NOMO-1 treated with DMSO at 0.1 percent for 48 hours (cell line): ENCODE data around the gene NAPB.
"Not testable (repeated sequence)": the region's sequence is repeated elsewhere in the genome, so short reads cannot be mapped to it uniquely, and the experiment has no call there.

Source experiments
- DNase-seq: peaks from one replicate; lab custom pipeline; 2025; ENCODE audit not compliant: unreplicated experiment; lab: John Stamatoyannopoulos, UW

NAPB gene

DNA sequence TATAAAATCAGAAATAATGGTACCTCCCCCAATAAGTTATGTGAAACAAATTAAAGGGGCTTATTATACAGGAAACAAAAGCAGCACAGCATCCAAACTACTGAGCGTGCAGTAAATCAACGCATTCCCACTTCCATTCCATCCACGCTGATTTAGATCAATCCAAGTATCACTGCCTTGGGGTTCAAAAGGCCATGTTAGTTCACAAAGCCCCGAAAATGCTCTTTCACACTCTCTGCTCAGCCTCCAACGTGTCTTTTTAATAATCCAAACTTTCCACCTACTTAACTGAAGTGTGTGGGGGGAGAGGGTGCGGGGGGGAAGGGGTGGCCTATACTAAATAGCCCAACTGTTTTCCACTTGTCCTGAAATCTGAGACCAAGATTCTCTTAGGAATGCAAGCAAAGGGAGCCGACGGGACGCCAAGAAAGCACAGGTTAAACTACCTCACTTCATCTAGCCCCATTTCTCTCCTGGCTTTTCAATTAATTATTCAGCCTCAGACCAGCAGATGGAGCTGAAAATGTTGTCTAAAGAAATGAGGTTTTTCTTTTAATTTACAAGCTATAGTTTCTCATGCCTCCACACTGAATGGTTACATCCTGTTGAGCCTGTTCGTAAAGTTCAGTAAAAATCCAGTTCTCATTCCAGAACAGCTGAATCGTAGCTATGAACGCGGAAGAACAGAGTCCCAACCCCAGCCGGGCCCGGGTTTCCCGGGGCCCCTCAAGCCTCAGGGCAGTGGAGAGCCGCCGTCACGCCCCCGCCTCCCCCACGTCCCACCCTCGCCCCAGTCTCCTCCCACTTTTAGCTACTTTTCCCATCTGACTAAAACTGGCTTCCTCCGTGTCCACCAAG is 71.7 kb downstream of the NAPB start:
- peak; percentile 86 for DNase-seq

DNA sequence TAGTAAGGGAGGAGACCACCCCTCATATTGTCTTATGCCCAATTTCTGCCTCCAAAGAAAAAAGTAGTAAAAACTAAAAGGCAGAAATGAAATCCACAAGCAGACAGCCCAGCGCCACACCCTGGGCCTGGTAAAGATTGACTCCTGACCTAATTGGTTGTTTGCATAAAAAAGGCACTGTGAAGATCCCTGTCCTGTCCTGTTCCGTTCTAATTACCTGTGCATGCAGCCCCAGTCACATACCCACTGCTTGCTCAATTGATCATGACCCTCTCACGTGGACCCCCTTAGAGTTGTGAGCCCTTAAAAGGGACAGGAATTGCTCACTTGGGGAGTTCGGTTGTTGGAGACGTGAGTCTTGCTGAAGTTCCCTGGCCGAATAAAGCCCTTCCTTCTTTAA is 72.8 kb downstream of the NAPB start:
- not testable (repeated sequence) for DNase-seq

DNA sequence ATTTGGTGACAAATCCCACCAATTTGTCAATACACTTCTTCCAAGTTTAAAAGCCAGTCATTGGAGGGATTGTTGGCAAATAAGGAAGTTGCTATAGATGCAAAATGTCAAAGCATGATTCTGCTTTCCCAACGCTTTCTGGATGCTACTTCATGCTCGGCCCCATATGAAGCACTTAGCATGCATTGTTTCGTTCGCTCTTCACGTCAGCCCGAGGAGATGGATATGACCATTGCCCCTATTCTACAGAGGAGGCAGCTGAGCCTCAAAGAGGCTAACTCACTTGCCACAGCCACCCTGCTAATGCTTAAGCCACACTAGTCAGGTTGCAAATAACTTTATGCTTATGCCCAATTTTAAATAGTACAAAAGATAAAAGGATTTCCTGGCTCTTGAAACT is 73.5 kb downstream of the NAPB start:
- no peak for DNase-seq

DNA sequence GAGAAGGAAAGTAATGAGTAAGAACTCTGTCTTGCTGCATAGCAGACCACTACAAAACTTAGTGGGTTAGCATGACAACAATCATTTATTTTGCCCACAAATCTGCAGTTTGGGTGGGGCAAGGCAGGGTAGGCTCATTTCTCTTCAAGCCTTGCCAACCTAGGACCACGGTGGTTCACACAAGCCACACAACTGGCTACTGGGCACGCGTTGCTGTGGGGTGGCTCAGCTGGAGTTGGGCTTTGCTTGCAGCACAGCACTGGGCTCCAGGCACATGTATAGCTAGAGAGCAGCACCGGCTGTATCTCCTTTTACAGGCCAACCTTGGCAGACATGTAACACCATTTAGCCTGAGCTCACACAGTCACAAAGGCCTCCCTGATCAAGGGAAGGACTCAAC is 75.3 kb downstream of the NAPB start:
- no peak for DNase-seq

DNA sequence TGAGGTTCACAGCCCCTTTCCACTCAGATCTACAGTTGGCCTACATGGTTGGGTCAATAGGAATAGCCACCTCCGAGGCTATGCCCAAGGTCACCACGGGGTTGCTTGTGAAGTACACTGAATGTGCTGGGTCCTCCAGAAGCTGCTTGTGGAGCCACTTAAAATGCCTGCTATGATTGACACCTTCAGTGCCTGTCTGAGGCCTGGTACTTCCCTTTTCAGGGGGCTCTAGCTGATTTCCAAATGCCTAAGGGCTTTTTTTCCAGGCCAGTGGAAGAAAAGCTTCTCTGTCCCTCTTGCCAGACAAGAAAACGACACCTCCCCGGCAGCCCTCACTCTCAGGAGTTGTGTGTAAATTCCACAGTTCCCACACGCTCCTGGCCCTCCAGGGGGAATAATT is 77.0 kb downstream of the NAPB start:
- DNase-seq: peak; percentile 29

DNA sequence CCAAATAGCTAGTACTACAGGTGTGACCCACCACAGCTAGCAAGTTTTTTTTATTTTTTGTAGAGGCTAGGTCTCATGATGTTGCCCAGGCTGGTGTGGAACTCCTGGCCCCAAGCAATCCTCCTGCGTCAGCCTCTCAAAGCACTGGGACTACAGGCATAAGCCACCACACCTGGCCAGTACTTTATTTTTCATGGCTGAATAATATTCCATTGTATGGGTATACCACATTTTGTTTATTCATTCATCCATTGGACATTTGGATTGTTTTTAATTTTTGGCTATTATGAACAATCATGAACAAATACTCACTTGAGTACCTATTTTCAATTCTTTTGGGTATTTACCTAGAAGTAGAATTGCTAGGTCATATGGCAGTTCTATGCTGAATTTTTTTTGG is 77.7 kb downstream of the NAPB start:
- DNase-seq: no peak

DNA sequence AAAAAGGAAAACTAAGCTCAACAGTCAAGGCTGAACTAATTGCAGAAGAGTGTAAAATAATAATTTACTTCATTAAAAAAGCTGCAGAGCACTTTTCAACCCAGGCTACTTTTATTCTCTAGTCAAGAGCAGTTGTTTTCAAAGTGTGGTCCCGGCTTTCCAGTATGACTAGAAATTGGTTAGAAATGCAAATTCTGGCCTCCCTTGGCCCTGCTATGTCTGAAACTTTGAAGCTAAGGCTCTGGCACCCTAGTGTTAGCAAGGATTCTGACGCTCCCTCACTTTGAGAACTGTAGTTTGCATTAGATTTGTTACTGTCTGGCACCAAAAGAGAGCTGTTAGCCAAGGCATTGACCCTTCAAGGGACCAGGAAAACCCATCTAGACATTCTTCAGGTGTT is 80.2 kb downstream of the NAPB start:
- no peak for DNase-seq

DNA sequence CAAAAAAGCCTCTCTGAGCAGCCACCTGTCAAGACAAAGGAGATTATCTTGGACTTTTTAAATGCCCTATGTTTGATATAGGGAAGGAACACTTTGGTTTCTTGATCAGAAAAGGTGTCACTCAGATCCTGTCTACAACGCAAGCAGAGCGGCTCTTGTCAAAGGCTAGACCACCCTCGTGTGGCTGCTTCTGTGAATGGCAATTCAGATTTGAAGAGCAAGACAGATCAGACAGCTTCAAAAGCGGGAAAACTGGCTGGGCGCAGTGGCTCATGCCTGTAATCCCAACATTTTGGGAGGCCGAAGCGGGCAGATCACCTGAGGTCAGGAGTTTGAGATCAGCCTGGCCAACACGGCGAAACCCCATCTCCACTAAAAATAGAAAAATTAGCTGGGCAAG is 80.8 kb downstream of the NAPB start:
- peak; percentile 44 for DNase-seq

DNA sequence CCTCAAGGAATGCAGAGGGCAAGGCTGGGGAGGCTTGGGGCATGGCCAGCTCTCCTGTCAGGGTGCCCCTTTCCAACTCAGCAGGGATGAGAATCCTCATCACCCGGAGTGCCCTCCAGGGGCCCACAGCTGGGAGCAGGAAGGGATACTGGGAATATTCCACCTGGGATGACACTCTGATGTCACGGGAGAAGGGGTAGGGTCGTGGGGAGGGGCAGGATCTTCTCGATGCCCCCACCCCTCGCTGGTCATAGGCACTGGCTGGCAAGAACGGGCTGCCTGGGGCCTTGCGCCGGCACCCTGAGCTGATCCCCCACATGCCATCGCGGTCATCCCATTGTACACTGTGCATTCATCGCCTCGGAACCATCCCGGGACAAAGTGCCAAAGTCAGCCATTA is 81.3 kb downstream of the NAPB start:
- no peak for DNase-seq

DNA sequence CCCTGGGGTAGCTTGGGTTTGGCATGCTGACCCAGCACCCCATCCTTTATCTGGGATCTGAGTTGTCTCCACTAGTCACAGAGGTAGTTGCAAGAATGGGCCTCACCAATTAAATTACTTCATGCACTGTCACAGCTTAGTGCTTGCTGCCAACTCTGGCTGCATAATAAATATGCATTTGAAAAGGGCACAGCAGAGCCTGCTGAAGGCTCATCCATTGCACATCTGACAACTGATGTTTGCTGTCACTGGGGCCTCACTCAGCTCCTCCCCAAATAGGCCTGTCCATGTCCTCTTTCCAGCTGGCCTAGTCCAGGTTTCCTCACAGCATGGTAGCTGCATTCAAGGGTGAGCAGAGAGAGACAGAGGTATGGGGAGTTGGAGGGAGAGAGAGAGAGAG is 84.0 kb downstream of the NAPB start:
- DNase-seq: no peak

DNA sequence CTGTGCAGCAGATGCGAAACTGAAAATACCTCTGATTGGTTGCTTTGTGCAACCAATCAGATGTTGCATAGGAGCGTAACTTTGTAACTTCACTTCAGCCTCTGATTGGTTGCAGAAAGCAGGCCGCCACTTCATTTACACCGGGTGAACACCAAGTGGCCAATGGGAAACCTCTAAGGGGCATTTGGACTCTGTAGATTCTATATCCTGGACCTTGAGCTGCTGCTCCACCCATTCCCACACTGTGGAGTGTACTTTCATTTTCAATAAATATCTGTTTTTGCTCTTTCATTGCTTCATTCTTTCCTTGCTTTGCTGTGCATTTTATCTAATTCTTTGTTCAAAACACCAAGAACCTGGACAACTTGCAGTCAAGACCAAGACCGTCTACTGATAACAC is 84.8 kb downstream of the NAPB start:
- no peak for DNase-seq

DNA sequence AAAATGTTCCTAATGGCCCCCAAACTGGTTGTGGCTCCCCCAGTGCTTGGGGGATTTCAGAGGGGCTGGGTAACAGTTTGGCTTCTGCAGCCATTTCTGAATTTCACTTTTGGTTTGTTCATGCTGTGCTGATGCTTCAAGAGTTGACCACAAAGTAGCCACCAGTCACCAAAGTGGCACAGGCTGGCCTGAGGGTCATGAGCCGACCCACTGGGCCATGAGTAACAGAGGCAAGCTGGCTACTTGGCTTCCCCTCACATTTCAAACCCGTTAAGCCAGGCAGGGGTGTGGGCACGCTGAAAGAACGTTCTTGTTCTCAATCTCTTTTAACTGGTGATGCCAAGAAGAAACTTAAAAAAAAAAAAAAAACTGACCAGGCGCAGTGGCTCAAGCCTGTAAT is 85.8 kb downstream of the NAPB start:
- no peak for DNase-seq

DNA sequence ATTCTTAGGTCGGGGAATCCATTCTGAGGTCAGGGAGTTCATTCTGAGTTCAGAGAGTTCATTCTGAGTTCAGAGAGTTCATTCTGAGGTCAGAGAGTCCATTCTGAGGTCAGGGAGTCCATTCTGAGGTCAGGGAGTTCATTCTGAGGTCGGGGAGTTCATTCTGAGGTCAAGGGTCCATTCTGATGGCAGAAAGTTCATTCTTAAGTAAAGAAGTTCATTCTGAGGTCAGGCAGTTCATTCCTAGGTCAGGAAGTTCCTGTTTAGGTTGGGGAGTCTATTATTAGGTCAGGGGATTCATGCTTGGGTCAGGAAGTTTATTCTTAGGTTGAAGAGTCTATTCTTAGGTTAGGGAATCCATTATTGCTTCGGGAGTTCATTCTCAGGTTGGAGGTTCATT is 87.2 kb downstream of the NAPB start:
- peak; percentile 27 for DNase-seq

DNA sequence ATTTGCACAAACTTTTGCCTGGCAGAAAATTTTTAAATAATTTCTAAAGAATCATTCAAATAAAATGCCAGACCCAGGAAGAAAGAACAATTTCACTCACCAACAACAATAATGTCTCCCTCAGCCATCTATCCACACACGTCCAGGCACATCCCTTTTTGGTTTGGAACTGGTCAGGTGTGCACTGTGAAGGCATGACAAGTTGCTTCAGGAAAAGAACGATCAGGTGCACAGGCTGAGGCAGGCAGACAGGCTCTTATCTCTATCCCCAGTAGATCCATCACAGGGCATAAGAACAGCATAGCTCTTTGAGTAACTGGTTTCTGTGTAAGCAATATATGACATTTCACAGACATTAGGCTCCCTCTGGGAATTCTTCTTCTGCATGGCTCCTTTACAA is 88.8 kb downstream of the NAPB start:
- no peak for DNase-seq

DNA sequence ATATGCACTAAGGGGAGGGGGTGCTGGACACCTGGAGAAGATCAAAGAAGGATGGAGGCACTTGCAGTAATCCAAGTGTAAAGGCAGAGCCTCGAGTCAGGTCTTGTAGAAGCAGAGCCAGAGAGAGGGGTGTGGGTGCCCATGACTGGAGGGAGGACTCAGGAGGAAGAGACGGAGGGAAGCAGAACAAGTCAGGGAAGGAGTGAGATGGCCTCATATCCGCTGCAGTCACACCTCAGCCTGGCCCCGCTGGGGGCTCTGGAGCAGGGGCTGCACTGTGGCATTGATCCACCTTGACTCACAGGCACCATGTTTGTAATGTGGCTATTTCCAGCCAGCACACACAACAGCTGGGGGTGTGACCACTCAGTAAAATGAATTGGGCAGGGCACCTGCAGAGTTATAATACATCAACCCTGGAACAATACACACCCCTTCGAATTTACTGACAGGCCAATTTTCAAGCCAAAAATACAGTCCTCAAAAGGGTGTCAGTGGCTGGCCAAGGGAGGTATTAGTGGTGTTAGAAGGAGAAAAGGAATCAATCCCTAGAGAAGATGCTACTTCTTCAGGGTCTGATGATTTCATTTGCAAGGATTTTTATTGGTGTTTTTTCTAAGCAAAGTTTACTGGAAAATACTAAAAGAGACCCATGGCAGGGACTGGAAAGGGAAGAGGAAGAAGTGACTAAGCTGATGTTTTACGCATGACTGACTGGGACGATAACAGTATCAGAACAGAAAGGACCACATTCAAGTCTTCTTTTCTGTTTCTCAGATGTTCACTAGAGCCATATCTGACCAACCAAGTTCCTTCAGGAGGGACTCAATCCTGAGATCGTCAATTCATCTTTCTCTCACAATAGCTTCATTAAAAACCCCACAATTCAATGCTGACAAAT is 89.6 kb downstream of the NAPB start:
- no peak for DNase-seq

DNA sequence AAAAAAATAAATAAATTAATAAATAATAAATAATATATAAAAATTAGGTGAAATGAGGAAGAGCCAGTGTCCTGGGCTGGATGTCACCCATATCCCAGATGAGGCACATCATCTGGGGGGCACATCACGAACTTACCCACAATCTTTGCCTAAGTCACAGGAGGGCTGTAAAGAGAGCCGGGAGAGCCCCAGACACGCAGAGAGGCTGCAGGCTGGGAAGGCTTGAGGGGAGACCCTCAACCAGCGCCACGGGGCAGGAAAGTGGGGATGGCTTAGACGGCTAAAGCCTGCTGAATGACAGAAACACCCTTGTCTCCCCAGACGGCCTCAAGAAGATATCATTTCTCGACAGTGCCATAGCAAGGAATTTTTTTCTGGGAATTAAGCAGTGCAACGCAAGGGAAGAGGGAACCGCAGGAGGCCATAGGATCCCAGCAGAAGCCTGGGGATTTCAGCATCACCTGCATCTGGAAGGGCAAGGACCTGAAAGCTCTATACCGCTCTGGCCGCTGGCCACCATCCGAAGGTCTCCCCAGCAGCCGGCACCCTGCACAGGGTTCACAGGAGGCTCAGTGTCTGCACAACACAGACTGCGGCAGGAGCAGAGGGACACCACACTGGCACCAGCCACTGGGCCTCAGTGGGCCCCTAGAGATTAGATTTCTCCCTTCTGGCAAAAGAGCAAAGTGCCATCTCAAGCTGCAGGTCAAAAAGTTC is 93.5 kb downstream of the NAPB start:
- DNase-seq: no peak

DNA sequence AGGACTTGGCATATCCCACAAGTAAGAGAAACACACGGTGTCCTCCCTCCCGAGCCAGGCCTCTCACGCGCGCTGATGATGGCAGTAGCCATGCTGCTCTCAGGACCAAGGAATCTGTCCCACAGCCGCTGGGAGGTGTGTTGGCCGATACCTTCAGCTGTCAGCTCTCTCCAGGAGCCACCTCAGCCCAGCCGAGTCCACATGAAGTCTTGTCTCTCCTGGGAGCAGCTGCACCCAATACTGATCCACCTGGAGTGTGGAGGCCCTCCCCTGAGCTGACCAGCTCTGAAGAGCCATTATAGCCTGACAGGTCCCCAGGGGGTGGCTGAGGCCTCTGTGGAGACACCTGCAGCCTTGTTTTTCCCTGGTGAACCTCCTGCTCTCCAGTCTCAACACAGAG is 94.5 kb downstream of the NAPB start:
- no peak for DNase-seq

DNA sequence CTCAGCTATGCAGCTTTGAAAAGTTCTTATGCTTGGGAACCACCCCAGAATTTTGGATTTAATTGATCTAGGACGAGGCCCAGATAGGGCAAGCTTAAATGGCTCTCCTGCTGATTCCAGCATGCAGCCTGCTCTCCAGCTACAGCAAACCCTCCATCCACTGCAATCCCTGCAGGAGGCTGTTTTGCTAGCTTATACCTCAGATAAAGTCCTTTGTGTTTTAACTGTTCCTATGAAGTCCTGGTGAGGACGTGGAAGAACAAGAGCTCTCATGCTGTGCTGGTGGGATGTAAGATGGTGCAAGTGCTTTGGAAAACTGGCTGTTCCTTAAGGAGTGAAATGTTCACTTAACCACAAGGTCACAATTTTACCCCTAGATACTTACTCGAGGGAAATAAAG is 96.2 kb downstream of the NAPB start:
- no peak for DNase-seq
